GM21786 (cell line): ENCODE data around the gene MPV17L.
"Not testable (repeated sequence)": the region's sequence is repeated elsewhere in the genome, so short reads cannot be mapped to it uniquely, and the experiment has no call there.

ENCODE experiments used
- ATAC-seq: cut with Tn5 transposase; IDR thresholded peaks from one replicate; pipeline ENCODE4 v1.9.1; 2021; ENCODE audit not compliant: unreplicated experiment

Gene MPV17L

GRCh38 chr16:15407756-15408155 lies 12.2 kb downstream of the MPV17L start:
- not testable (repeated sequence) for ATAC-seq

DNA sequence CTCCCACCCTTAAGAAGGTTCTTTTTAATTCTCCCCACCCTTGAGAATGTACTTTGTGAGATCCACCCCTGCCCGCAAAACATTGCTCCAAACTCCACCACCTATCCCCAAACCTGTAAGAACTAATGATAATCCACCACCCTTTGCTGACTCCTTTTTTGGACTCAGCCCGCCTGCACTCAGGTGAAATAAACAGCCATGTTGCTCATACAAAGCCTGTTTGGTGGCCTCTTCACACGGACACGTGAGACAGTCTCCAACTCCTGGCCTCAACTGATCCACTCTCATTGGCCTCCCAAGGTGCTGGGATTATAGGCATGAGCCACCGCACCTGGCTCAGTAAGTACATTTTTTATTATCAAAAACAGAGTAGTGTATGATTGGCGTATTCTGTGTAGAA lies 13.9 kb downstream of the MPV17L start:
- not testable (repeated sequence) for ATAC-seq

DNA sequence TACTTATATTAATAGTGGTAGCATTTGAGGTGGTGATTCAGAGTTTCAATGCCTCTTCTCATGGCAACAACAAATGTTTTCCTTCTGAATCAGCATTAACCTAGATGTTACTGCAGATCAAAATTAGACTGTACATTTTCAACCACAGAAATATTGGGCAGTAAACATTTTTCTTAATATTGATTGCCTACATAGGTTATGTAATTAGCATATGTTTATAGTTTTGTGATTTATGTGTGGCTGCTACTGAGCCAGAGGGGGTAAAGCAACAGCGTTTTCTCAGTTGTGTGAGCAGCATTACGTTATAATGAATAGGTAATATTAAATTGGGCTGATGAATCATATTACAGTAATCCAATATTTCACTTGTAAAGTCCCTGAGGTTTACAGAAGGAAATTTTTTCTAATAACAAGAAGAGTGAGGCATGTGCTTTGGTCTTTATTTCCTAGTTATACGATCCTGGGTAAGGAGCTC lies 20.0 kb downstream of the MPV17L start:
- no peak for ATAC-seq

GRCh38 chr16:15417197-15417596 lies 21.6 kb downstream of the MPV17L start:
- no peak for ATAC-seq

DNA sequence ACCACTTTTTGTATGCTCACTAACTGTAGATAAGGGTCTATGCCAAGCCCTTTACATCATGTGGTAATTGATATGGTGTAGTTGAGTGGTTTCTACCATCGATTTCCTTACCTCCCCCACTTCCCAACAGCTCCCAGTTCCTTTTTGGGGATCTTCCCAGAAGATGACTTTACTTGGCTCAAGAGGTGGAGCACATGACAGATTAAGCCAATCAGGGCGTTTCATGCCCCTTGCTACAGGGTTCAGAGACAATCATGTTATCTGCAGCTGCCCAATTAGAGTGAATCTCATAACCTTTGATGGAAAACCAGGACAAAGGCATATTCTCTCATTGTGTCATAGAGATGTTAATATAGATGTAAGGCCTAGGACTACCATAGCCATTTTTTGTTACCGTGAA lies 22.7 kb downstream of the MPV17L start:
- ATAC-seq = no peak

DNA sequence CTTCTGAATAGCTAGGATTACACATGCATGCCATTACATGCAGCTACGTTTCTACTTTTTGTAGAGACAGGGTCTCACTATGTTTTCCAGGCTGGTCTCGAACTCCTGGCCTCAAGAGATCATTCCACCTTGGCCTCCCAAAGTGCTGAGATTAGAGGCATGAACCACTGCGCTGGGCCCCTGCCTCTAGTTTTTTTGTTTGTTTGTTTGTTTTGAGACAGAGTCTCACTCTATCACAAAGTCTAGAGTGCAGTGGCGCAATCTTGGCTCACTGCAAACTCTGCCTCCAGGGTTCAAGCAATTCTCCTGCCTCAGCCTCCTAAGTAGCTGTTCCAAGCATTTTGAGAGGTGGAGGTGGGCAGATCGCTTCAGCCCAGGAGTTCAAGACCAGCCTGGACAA lies 26.1 kb downstream of the MPV17L start:
- ATAC-seq = not testable (repeated sequence)

- ATAC-seq = no peak
These were observed 26.7 kb downstream of the MPV17L start for GRCh38 chr16:15422222-15422621.

GRCh38 chr16:15425861-15426260 lies 30.3 kb downstream of the MPV17L start:
- no peak for ATAC-seq

- no peak for ATAC-seq
These were observed 31.2 kb downstream of the MPV17L start for GRCh38 chr16:15426796-15427195.

GRCh38 chr16:15427648-15428239 lies 32.2 kb downstream of the MPV17L start:
- no peak for ATAC-seq

DNA sequence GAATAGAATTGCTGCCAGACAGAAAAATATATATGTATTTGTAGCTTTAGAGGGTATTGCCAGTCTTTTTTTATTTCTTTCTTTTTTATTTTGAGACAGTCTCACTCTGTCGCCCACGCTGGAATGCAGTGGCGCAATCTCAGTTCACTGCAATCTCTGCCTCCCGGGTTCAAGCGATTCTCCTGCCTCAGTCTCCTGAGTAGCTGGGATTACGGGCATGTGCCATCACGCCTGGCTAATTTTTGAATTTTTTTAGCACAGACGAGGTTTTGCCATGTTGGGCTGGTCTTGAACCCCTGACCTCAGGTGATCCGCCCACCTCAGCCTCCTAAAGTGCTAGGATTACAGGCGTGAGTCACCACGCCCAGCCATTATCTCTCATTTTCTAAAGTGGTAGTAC lies 35.3 kb downstream of the MPV17L start:
- ATAC-seq = not testable (repeated sequence)

DNA sequence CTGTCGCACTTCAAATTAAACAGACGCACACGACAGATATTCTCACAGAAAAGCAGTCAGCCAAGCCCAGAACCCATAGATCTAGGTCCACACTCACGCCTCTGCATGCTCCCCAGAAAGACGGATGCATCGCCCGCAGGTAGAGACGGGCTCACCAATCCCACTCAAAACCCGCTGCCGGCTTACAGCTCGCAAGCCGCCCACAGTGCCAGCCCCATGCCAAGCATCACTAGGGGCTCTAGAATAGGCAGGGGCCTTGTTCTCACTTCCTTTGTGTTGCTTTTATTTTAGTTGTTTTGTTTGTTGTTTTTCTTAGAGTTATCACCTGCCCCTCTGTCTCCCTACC lies 38.5 kb downstream of the MPV17L start:
- no peak for ATAC-seq

DNA sequence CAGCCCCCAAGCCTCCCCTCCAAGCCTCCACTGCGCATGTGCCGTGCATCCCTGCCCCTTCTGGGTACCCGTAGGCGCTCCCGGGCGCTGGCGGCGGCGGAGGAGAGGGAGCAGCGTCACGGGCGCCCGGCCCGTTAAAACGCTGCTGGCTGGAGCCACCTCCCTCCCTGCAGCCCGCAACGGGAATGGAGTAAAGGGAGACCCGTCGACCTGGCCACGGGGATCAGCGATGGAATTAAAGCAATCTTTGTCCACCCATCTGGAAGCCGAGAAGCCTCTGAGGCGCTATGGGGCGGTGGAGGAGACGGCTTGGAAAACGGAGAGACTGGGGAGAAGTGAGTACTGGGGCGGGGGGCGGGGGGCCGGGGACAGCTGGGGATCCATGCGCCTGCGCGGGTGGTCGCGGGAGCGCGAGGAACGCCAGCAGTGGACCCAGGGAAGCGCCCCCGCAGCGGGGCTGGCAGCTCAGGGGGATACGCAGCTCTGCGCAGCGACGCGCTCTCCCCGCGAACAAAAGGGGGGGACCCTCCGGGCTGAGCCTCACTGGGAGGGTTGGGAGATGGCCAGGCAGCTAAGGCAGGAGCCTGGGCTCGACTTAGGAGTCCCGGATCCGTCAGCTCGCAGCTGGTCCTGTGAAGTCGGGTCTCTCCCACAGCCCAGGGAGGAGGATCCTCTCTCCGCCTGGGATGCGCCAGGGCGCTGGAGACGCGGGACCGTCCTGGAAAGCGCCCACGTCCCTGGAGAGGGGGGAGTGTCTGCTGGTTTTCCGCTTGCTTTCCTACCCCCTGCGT lies 39.1 kb downstream of the MPV17L start, which contains the start of gene BMERB1:
TSS of gene BMERB1 (plus strand) at position 164 of the 791 bp plus-strand sequence. CDS start at position 230, 66 bp downstream.
- no peak for ATAC-seq

DNA sequence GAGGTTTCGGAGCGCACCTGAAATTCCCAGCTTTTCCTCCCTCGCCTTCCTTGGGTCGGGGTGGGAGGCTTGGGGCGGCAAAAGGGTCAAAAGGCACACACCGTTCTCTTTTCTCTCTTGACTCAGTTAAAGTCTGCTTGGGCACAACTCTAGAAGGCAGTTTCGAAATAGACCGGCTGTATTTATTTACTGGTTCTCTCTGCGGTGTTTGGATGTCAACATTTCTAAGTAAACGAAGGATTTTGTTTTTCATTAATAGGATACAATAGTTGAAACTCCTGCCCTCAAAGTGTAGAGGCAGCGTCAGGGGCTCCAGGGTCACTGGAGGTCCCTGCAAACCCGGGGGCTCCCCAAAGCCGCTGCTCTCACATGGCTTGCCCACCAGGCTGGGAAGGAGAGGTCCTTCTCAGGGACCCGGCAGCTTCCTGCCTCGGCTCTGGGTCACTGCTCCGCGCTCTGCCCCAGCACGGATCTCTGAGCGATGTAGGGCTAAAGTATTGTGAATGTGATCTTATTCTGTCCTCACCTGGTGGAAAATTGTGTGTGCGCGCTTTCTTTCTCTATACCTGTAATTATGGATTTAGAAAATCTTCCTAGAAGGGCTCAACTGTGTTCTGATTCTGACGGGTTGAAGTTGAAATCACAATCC lies 39.8 kb downstream of the MPV17L start:
- no peak for ATAC-seq

DNA sequence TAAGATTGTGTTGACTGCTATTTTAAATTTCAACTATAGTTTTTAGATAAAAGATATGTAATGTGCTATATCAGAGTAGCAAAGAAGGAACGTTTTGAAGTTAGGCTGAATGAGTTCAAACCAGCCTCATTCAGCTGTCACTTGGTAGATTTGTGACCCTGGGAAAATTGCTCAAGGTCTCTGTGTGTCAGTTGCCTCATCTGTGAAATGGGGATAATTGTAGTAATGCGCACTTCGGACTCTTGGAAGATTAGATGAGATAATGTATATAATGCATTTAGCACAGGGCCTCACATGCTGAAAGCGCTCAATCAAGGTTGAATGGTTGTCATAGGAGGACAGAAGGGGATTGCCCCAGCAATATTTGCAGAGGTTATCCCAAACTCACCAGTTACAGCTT lies 43.5 kb downstream of the MPV17L start:
- ATAC-seq = no peak

GRCh38 chr16:15439521-15439920 lies 44.0 kb downstream of the MPV17L start:
- ATAC-seq = no peak

DNA sequence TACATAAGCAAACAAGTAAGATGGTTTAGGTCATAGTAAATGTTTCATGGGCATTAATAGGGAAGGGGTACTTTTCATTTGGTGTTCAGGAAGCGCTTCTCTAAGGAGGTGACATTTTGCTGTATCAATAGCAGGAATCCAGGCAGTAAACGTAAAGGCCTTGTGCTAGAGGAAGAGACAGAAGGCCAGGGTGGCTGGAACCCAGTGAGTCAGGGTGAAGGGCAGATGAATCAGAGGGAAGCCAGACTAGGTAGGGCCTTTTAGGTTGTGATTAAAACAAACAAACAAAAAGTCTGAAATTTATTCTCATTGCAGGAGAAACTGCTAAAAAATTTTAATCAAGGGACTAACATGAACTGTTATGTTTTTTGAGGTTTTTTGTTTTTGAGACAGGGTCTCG lies 45.3 kb downstream of the MPV17L start:
- no peak for ATAC-seq

DNA sequence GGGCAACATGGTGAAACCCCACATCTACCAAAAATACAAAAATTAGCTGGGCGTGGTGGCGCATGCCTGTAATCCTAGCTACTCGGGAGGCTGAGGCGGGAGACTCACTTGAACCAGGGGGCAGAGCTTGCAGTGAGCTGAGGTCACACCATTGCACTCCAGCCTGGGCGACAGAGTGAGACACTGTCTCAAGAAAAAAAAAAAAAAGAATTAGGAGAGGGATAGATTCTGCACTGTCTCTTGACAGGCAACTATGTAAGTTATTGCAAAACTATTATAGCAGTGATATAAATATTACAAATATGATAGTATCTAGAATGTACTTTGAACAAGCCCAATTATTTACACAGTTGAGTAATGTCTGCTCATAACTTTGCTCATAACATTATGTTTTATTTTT lies 46.6 kb downstream of the MPV17L start:
- ATAC-seq = not testable (repeated sequence)

- ATAC-seq = no peak
These were observed 48.2 kb downstream of the MPV17L start for GRCh38 chr16:15443753-15444152.

DNA sequence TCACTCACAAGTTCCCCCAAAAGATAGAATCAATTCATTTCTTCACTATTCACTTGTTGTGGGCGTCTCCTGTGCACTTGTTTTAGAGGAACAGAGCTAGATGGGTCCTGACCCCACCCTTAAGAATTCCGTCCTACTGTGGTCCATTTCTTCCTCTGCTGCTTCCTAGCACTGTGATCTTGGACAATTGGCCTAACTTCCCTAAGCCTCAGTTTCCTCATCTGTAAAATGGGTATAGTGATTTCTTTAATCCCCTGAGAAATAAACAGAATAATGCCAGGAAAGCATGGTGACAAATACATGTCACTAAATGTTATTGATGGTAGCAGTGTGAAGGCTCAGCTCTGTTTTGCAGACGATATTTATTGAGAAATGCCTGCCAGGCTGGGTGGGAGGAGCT lies 48.7 kb downstream of the MPV17L start:
- ATAC-seq = no peak

GRCh38 chr16:15445450-15445849 lies 49.9 kb downstream of the MPV17L start:
- no peak for ATAC-seq

- no peak for ATAC-seq
These were observed 51.3 kb downstream of the MPV17L start for GRCh38 chr16:15446901-15447300.
